GM10248 (cell line): ENCODE data around the gene ZBTB20.

Experiments used
- CTCF ChIA-PET: fragments of 300-600 bp; sonication (Branson Sonifier 250); formaldehyde crosslinking; extraction: SDS; loops from one replicate; lab custom pipeline; 2021; ENCODE audit warnings: antibody characterized with exemption; lab: Yijun Ruan, JAX
- POLR2A ChIA-PET: fragments of 350-650 bp; sonication (Branson Sonifier 250); formaldehyde crosslinking; extraction: SDS; loops from one replicate; lab custom pipeline; 2020; ENCODE audit warnings: antibody characterized with exemption; lab: Yijun Ruan, JAX
- DNase-seq: peaks from one replicate; pipeline ENCODE4 v3.0.0; 2012; ENCODE audit errors: extremely low spot score
- CTCF ChIP-seq: IDR thresholded peaks from 2 replicates; pipeline ENCODE4 v1.5.1; 2012; ENCODE audit warnings: mild to moderate bottlenecking, low read depth; ENCODE audit errors: extremely low read depth, missing control alignments, control extremely low read depth

ZBTB20 gene

GRCh38 chr3:114762144-114762543 lies 384.9 kb downstream of the ZBTB20 start:
- ChIA-PET POLR2A (no interaction called here), CTCF (interaction anchor here (0.6 kb wide), 1 partner anchor 346 kb away, joined by 4 read pairs; no protein-coding TSS in a partner anchor)
- no peak for DNase-seq
- TF ChIP-seq CTCF, result no peak

DNA sequence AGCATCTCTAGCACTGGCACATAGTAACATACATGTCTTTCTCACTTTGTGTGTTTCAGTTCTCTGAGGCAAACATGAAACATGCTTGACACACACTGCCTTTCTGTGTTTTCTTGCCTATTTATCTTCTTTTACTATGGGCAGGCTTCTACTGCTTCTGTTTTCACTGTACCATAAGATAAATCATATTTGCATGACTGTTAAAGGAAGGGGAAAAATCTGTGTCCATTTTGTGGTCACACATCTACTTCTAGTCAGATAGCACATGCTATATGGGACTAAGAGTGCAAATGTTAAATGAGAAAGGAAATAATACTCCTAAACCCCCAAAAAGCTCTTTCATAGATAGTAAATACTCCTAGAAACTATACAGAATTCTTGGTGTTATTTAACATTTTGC lies 386.4 kb downstream of the ZBTB20 start:
- no peak for DNase-seq
- CTCF ChIA-PET, result interaction anchor here (1.2 kb wide), 1 partner anchor 12 kb away, joined by 3 read pairs; no protein-coding TSS in a partner anchor
- no peak for TF ChIP-seq CTCF
- POLR2A ChIA-PET, result no interaction called here

- ChIA-PET POLR2A (no interaction called here), CTCF (no interaction called here)
- no peak for TF ChIP-seq CTCF
- no peak for DNase-seq
Measured at GRCh38 chr3:114758831-114759699, 388.0 kb downstream of the ZBTB20 start.

DNA sequence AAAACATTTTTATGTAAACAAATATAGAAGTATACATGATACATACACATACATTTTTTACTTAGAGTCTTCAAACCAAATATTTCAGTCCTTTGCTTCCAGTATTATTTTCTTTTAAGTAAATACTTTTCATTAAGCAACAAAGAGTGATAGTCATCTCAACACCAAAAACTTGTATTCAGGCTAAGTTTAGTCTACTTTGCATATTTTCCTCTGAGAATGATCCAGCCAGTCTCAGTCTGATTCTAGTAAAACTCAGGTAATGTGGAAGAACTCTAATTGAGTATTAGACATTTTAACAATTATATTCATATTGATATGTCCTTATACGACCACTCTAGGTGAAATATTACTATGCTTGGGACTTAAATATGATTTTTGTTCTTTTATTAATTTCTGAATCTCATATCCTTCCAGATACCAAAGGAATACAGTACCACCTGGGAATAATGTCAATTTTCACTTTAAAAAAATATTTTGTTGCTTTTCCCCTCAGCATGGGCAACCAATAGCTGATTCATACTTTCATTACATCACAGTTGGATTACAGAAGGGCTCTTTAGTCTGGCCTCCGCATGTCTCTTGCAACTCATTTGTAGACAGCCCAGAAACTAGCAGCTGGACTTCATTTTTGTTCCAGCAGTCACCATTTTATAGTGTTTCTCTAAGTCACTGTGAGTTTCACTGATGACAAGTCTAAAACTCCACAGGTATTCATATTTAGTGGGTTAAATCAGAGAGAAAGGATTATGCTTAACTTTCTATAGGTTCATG lies 390.4 kb downstream of the ZBTB20 start:
- ChIA-PET CTCF (no interaction called here), POLR2A (interaction anchor here (0.7 kb wide), 1 partner anchor 390 kb away, joined by 3 read pairs; the partner anchor contains the start of gene ZBTB20)
- peak; percentile 12 for DNase-seq
- TF ChIP-seq CTCF, result no peak

DNA sequence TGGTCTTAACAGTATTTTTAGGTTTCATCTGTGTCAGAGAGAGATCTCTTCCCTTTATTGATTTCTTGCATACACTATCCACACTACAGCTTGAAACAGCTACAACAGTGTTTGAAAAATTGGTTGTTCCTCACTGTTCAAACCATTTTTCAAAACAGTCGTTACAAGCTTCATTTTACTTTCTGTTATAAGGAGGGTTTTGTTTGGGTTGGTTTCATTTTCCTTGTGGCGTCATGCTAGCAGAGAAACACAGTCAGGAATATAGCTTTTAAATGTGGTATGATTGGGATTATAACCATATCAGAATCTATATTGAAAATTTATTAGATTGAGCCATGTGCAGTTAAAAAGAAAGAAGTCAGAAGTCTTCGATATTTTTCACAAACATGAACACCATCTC lies 400.6 kb downstream of the ZBTB20 start:
- no peak for TF ChIP-seq CTCF
- CTCF ChIA-PET, result interaction anchor here (1.0 to 1.4 kb wide), 2 partner anchors 12 to 18 kb away, joined by 3 read pairs; no protein-coding TSS in a partner anchor
- POLR2A ChIA-PET, result no interaction called here
- no peak for DNase-seq
